CD4-positive, alpha-beta T cell treated with Interleukin-6 at 100 ng/mL for 8 hours (primary cell): ENCODE measurements around the gene IRX2.

ENCODE experiments used
- DNase-seq: peaks from one replicate; pipeline ENCODE4 v3.0.0-alpha.2; 2020; ENCODE audit warnings: mixed read lengths, low spot score

The IRX2 gene

GRCh38 chr5:2714026-2714425 is 37.5 kb downstream of the IRX2 start:
- no peak for DNase-seq

DNA sequence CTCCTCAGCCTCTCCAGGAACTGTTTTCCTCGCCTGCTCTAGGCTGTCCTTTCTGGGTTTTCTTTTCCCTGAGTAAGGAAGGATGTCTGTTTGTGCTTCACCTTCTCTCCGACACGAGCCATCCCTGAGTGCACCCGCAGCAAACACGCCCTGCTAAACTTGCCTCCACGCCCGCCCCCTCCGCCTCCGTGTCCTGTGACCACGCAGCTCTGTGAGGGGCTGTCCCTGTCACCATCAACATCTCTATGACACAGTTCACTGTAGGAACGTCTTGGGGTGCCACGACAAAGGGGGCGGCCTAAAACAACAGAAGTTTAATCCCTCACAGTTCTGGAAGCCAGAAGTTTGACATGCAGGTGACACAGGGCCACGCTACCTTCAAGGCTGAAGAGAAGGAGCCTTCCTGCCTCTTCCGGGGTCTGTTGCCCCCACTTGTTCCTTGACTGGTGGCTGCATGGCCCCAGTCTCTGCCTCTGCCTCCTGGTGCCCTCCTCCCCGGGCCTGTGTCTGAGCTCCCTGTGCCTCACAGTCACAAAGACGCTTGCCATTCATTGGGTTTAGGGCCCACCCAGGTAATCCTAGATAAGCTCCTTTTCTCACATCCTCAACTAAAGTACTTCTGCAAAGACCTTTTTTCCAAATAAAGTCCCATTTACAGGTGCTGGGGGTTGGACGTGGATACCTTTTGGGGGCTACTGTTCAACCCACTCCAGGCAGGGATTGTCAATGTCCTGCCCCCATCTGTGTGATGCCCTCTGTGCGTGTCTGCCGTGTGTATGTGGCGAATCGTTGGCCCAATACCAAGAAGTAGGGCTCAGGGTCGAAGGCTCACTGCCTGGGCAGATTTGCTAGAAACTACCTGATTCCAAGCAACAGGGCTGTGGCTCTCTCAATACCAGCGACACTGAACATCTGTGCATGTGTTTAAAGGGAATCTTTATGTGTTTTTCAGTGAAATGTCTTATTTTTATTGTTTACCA is 39.7 kb downstream of the IRX2 start:
- no peak for DNase-seq

DNA sequence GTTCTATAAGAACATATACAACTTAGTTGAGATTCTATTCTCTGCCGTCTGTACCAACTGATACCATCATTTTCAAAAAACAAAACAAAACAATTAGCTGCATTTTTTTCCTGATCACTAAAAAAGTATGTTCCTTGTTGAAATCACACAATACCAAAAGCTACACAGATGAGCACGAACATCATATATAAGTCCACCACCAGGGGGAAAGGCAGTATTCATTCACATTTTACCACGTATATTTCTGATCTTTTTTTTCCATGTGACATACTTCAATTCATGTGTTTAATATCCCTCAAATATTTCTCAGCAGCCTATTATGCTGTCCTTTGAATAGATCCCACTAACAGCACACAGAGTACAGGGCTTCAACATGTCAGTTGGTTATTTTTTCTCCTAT is 40.6 kb downstream of the IRX2 start:
- DNase-seq, result no peak

DNA sequence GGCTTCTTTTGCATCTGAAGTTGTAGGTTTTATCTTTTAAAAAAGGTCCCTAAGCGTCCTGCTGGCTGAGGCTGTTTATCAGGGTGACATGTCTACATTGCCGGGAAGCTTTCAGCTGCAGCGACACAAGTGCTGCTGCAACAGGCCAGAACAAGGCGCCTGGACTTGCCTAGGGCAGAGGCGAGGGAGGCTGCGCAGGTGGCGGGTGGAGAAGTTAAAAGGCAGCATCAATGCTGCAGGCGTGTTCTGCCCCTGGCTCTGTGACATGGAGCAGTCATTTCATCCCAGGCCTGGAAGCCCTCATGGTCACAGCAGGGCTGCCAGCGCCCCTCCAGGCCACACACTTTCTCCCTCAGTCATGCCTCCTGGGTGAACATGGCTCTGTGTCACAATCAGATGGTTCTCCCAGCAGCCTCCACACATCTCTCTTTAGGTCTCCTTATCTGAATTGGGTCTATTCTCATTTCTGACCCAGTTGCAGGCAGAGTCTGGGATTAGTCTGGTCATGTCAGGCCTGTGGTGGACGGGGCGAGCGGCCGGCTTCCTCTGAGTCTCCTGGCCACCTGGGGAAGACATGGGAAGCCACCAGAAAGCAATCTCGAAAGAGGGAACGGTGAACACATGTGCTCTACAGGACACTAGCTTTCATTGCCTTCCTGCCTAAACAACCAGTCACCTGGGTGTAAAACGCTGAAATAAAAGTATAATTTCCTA is 41.3 kb downstream of the IRX2 start:
- no peak for DNase-seq

- DNase-seq, result no peak
Measured at GRCh38 chr5:2708751-2709150, 42.7 kb downstream of the IRX2 start.

DNA sequence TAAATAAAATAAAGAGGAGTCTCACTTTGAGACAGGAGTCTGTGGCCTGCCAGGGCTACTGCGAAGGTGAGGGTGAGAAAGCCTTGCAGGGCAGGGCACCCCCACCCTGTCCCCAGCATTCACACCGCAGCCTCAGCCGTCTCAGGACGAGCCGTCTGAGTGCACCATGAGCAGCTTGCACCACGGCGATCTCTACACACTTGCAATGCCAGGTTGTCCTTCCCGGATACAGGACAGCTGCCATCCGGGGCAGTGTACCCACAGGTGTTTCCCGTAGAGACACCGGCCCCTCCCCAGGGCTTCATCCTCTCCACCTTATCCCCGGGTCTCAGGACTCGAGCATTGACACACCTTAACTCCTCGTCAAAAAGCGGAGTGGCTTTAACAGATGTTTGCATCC is 43.3 kb downstream of the IRX2 start:
- DNase-seq, result no peak

GRCh38 chr5:2705861-2706260 is 45.6 kb downstream of the IRX2 start:
- no peak for DNase-seq

DNA sequence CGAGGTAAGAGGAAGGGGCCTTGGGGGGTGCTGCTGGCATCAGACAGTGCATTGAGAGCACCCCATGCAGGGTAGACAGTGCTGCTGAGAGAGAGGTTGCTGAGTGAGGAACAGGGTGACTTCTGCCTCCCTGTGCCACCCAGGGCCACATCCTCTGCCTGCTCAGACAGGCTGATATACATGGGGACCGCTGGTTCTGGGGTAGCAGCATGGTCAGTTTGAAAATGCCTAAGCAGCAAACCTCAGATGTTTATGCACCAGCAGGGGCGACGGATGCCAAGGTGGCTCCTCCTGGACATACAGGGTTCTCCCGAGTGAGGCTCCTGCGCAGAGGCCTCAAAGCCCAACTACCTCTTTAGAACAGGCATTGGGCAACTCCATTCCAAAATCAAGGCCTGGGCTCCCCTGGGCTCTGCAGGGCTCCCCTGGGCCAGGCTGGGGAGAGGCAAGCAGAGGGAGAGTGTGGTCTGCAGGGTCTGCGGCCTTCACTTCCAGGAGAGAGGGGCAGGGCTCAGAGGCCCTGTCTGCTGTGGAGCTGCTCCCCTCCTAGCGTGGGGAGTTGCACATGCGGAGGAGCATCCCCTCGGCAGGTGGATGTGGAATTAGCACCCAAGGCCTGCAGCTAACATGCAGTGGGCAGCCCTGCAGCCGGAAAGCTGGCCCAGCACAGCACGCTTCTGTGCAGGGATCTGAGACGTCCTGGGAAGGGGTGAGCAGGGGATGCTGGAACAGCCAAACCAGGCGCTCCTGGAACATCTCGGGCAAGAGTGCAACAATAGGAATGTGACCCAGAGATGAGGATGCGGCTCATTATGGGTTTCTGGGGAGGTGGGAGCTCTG is 46.5 kb downstream of the IRX2 start:
- DNase-seq, result no peak

DNA sequence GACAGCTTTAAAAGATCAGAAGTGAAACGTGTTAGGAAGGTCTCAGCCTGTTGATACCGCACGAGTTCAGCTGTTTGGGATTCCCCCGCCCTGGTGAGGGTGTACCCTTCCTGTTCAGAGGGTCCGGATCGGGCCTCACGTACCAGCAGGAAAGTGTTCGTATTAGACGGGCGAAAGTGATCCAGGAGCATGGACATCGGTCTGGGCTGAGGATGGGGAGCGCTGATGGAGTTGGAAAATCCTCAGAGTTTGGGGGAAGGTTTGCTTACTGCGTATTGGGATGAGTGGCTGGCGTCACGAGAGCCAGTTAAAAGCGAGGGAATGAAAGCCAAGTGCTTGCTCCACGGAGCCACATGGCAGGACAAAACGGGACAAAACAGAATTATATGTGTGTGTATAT is 47.4 kb downstream of the IRX2 start:
- DNase-seq, result no peak

- no peak for DNase-seq
Measured at GRCh38 chr5:2703615-2704014, 47.9 kb downstream of the IRX2 start.

DNA sequence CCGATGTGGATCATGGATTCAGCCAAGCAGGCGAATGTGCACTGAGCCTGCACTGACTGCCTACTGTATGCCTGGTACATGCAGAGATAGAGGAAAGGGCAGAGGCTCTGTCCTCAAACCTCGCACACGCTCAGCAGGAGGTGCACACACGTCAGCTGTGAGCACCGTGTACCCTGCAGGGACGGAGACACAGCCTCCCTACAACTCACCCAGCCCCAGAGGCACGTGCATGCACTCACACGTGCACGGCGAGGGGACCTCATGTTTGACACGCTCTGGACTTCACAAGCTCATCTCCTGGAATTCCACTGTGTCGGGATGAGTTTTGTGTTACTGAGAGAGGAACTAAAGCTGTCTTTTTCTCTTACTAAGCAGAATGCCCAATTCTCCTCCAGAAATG is 48.4 kb downstream of the IRX2 start:
- DNase-seq, result no peak

GRCh38 chr5:2702096-2702879 is 49.2 kb downstream of the IRX2 start:
- no peak for DNase-seq

- DNase-seq, result no peak
Measured at GRCh38 chr5:2701592-2701991, 49.9 kb downstream of the IRX2 start.

- no peak for DNase-seq
Measured at GRCh38 chr5:2700876-2701275, 50.6 kb downstream of the IRX2 start.

DNA sequence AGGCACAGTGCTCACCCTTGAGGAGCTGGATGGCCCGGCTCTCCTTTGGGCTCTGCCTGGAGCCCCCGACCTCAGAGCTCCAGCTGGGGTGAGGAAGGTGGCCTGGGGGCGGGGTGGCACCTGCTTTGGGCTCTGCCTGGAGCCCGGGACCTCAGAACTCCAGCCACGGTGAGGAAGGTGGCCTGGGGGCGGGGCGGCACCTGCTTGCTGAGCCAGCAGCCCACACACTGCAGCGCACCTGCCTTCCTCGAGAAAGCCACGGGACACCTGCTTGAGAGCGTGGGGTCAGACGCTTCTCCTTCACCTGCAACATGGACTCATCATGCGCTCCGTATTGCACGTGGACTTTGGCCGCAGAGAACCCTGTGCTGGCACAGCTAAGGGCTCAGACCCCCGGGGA is 51.8 kb downstream of the IRX2 start:
- no peak for DNase-seq

- DNase-seq, result no peak
Measured at GRCh38 chr5:2699231-2699630, 52.2 kb downstream of the IRX2 start.

DNA sequence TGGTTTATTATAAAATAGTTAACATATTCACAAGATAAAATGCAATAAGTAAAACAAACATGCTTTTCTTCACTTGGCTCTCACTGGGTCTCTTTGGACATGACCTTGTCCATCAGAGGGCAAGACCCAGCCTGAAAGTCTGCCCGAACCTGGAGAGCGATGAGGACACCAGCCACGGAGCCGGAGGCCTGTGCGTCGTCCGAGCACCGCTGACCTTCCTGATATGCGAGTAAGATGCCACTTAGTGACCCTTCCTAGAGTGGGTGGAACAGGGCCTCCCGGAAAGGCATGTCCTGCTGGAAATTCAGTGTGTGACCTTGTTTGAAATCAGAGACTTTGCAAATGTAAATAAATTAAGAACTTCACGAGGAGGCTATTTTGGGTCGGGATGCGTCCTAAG is 52.9 kb downstream of the IRX2 start:
- no peak for DNase-seq

DNA sequence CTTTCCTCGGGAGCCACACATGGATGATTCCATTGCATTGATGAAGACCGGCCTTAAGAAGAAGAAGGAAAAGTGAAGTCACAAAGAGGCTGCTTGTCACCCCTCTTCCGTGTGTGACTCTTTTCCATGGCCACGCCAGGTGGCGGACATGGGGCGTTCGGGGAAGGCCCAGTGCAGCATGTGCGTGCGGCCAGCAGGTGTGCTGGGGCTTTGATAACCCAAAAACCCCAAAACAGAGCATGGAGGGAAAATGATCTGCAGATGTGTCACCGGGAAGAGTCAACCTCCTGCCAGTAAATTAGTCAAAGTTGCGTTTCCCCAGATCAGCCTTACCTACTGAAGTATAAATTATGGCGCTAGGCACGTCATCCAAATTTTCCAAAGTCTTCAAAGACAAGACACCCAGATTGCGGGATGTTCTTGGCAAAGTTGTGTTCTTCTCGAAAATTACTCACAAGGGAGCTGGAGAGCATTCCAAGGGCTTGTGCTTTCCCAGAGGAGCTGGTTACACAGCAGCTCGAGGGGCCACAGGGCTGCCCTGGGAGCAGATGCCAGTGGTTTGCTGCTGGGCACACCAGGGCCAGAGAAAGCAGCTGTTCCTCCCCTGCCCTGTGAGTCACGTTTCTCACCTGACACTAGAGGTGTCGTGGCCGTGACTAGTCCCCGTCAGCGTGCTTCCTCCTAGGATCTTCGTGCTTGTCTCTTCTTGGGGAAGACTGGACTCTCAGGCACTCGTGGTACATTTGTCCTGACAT is 53.9 kb downstream of the IRX2 start:
- DNase-seq, result no peak

- DNase-seq, result no peak
Measured at GRCh38 chr5:2697041-2697440, 54.4 kb downstream of the IRX2 start.
